HepG2 (cell line): ENCODE results near the gene NCBP2. TPM values are rescaled to one million over a fixed set of nuclear protein-coding genes. Genes with fewer than 3 reads are reported as not detected.
A peak's percentile ranks its signal among the peaks of the same experiment; 100 is the strongest.

ENCODE experiments used
- ATF3 ChIP-seq: sonication (generic); formaldehyde crosslinking; IDR thresholded peaks from 2 replicates; pipeline ENCODE4 v1.4.0; 2020; ENCODE audit warnings: missing genetic modification reagents
- ATM ChIP-seq: fragments of 450-650 bp; IDR thresholded peaks from 2 replicates; pipeline ENCODE4 v1.7.1; 2017; ENCODE audit warnings: mild to moderate bottlenecking, borderline replicate concordance
- ESRRA ChIP-seq: sonication (generic); formaldehyde crosslinking; IDR thresholded peaks from 2 replicates; pipeline ENCODE4 v1.5.1; 2020; ENCODE audit warnings: mild to moderate bottlenecking, low read depth, missing genetic modification reagents
- ETV5 ChIP-seq: IDR thresholded peaks from 2 replicates; pipeline ENCODE4 v1.6.1; 2018; ENCODE audit warnings: missing biosample characterization, missing genetic modification reagents, inconsistent platforms, borderline replicate concordance
- GATAD1 ChIP-seq: IDR thresholded peaks from 2 replicates; pipeline ENCODE4 v1.6.1; 2016; ENCODE audit warnings: missing genetic modification reagents, missing compliant biosample characterization
- HDAC6 ChIP-seq: fragments of 200-600 bp; sonication (generic); IDR thresholded peaks from 2 replicates; pipeline ENCODE4 v1.7.0; 2017; ENCODE audit warnings: mild to moderate bottlenecking, antibody characterized with exemption, low read length, low read depth
- HNF4G ChIP-seq, 2 experiments: sonication (generic) in 1 of 2; formaldehyde crosslinking in 1 of 2; IDR thresholded peaks; 2 replicates each; pipeline versions ENCODE4 v1.4.0 to v1.6.1; 2011 to 2020; ENCODE audit warnings: borderline replicate concordance in 2 of 2, low read depth in 2 of 2, mild to moderate bottlenecking in 2 of 2, low read length in 1 of 2, missing genetic modification reagents in 1 of 2, moderate library complexity in 1 of 2
- MIXL1 ChIP-seq: IDR thresholded peaks from 2 replicates; pipeline ENCODE4 v1.6.1; 2016
- NFIB ChIP-seq: sonication (generic); formaldehyde crosslinking; IDR thresholded peaks from 2 replicates; pipeline ENCODE4 v1.9.0; 2021; ENCODE audit warnings: missing genetic modification reagents, mild to moderate bottlenecking, borderline replicate concordance
- NRL ChIP-seq: sonication (generic); formaldehyde crosslinking; IDR thresholded peaks from 2 replicates; pipeline ENCODE4 v1.5.0; 2020; ENCODE audit warnings: missing genetic modification reagents, mild to moderate bottlenecking, moderate library complexity, borderline replicate concordance
- SOX5 ChIP-seq: IDR thresholded peaks from 2 replicates; pipeline ENCODE4 v1.6.1; 2016; ENCODE audit warnings: borderline replicate concordance
- ZMAT3 ChIP-seq: sonication (generic); formaldehyde crosslinking; conservative IDR thresholded peaks from 2 replicates; pipeline ENCODE4 v1.7.0; 2021; ENCODE audit warnings: missing genetic modification reagents
- ZNF138 ChIP-seq: sonication (generic); formaldehyde crosslinking; IDR thresholded peaks from 2 replicates; pipeline ENCODE4 v1.5.0; 2020; ENCODE audit warnings: mild to moderate bottlenecking, low read depth, missing genetic modification reagents
- ZNF235 ChIP-seq: sonication (generic); formaldehyde crosslinking; IDR thresholded peaks from 2 replicates; pipeline ENCODE4 v1.8.1; 2023; ENCODE audit warnings: mild to moderate bottlenecking, missing genetic modification reagents, borderline replicate concordance
- ZNF264 ChIP-seq: sonication (generic); formaldehyde crosslinking; IDR thresholded peaks from 2 replicates; pipeline ENCODE4 v1.4.0; 2020; ENCODE audit warnings: missing genetic modification reagents
- ZNF432 ChIP-seq: sonication (generic); formaldehyde crosslinking; IDR thresholded peaks from 2 replicates; pipeline ENCODE4 v1.5.0; 2020; ENCODE audit warnings: missing genetic modification reagents, mild to moderate bottlenecking, borderline replicate concordance
- ZNF562 ChIP-seq: sonication (generic); formaldehyde crosslinking; IDR thresholded peaks from 2 replicates; pipeline ENCODE4 v1.8.0; 2022; ENCODE audit warnings: missing genetic modification reagents, borderline replicate concordance
- ZNF570 ChIP-seq: sonication (generic); formaldehyde crosslinking; IDR thresholded peaks from 2 replicates; pipeline ENCODE4 v1.4.0; 2020; ENCODE audit warnings: mild to moderate bottlenecking, missing genetic modification reagents, borderline replicate concordance
- ZNF574 ChIP-seq: sonication (generic); formaldehyde crosslinking; IDR thresholded peaks from 2 replicates; pipeline ENCODE4 v1.4.0; 2020; ENCODE audit warnings: missing genetic modification reagents
- ZNF607 ChIP-seq: sonication (generic); formaldehyde crosslinking; IDR thresholded peaks from 2 replicates; pipeline ENCODE4 v1.5.1; 2020; ENCODE audit warnings: missing genetic modification reagents, mild to moderate bottlenecking, borderline replicate concordance
- ZNF616 ChIP-seq: sonication (generic); formaldehyde crosslinking; IDR thresholded peaks from 2 replicates; pipeline ENCODE4 v1.5.0; 2020; ENCODE audit warnings: low read depth, mild to moderate bottlenecking, missing genetic modification reagents
- ZNF773 ChIP-seq: sonication (generic); formaldehyde crosslinking; IDR thresholded peaks from 2 replicates; pipeline ENCODE4 v1.4.0; 2020; ENCODE audit warnings: missing genetic modification reagents, borderline replicate concordance
- polyA plus RNA-seq, 8 experiments: library from polyadenylated mRNA; depleted of rRNA in 3 of 8; stranded (reverse) in 7 of 8; unstranded in 1 of 8; fragments of >200 nt; fragmentation: Illumina TruSeq in 4 of 8; extraction: Trizol in 4 of 8; gene quantifications; 2 replicates each; pipeline versions ENCODE4 v1.2.1 to v1.2.3, GENCODE V29; 2011 to 2016; ENCODE audit warnings: low read depth in 4 of 8, missing spikeins in 1 of 8, mixed read lengths in 1 of 8; ENCODE audit not compliant: insufficient read depth in 1 of 8
- total RNA-seq, 5 experiments: library from RNA; depleted of rRNA; stranded (reverse); fragments of >200 nt; fragmentation: Illumina TruSeq; extraction: Trizol; gene quantifications; 2 replicates each; pipeline ENCODE4 v1.2.3, GENCODE V29; 2016; ENCODE audit warnings: low read depth in 1 of 5
- TF ChIP-seq, protein P1 (sequence below): sonication (generic); formaldehyde crosslinking; IDR thresholded peaks from 2 replicates; pipeline ENCODE4 v1.8.1; 2023; ENCODE audit warnings: missing genetic modification reagents, mild to moderate bottlenecking, borderline replicate concordance
- TF ChIP-seq, protein P2 (sequence below): IDR thresholded peaks from 2 replicates; pipeline ENCODE4 v1.6.1; 2016; ENCODE audit warnings: low read depth, borderline replicate concordance
- TF ChIP-seq, protein P3 (sequence below): sonication (generic); formaldehyde crosslinking; IDR thresholded peaks from 2 replicates; pipeline ENCODE4 v1.5.0; 2020; ENCODE audit warnings: missing genetic modification reagents, mild to moderate bottlenecking, borderline replicate concordance

The NCBP2 gene
- total and polyA plus RNA-seq, 2 of the 13 experiments (the other 11 are each of a cell fraction or from before 2014, with no cell fraction given), result 58.7 to 95.5 TPM

DNA sequence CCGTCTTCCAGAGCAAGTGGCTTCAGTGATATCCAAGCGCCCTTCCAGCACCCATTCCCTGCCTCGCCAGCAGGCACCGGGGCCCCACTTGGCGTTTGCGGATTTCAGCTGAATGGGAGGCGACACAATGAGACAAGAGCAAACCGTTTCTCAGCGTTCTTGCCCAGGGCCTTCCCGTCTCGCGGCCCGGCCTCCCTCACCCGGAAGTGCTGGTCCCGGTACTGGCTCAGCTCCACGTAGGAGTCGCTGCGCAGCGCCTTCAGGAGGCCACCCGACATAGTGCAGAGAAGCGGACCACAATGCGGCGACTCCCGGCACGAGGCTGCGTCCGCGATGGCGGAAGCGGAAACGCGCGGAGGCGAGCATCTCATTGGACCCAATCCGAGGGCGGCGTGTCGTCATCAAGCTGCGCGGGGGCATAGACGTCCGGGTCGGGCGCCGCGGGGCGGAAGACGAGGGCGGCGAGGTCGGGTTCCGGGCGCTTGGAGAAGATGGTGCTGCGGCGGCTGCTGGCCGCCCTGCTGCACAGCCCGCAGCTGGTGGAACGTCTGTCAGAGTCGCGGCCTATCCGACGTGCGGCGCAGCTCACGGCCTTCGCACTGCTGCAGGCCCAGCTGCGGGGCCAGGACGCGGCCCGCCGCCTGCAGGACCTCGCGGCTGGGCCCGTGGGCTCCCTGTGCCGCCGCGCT is at the start of gene NCBP2 (continued):
- TF ChIP-seq ZNF773, result no peak
- TF ChIP-seq, protein P1, sequence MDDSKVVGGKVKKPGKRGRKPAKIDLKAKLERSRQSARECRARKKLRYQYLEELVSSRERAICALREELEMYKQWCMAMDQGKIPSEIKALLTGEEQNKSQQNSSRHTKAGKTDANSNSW (CRISPR knock-in tag), result peak; percentile 67; the same call in 1 of the 2 replicates
- TF ChIP-seq ZNF264, result 0 out of 2 replicates have a peak, but pooled peaks have one; percentile 68
- peak; percentile 99 for TF ChIP-seq GATAD1 (CRISPR knock-in tag)
- no peak for TF ChIP-seq ZNF432
- TF ChIP-seq ZNF235 (CRISPR knock-in tag), result peak; percentile 87; the same call in 1 of the 2 replicates
- peak; percentile 78 for TF ChIP-seq SOX5 (CRISPR knock-in tag)
- TF ChIP-seq HNF4G (IDR thresholded peaks at IDR 0.05; ENCODE audit: borderline replicate concordance, low read depth, low read length), result no peak; the same call in 1 of the 2 replicates
- TF ChIP-seq HNF4G (CRISPR knock-in tag; IDR thresholded peaks at IDR 0.05; ENCODE audit: borderline replicate concordance, low read depth), result peak; percentile 63
- peak; percentile 81 for TF ChIP-seq MIXL1
- peak; percentile 83 for TF ChIP-seq ZMAT3 (CRISPR knock-in tag)
- TF ChIP-seq ATF3 (CRISPR knock-in tag), result peak; percentile 60
- TF ChIP-seq, protein P2, sequence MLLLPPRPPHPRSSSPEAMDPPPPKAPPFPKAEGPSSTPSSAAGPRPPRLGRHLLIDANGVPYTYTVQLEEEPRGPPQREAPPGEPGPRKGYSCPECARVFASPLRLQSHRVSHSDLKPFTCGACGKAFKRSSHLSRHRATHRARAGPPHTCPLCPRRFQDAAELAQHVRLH, result peak; percentile 96
- no peak for TF ChIP-seq HDAC6
- no peak for TF ChIP-seq NFIB (CRISPR knock-in tag)
- no peak for TF ChIP-seq ATM
- peak; percentile 97 for TF ChIP-seq ZNF607 (CRISPR knock-in tag)
- peak; percentile 92 for TF ChIP-seq ESRRA (CRISPR knock-in tag)
- TF ChIP-seq, protein P3, sequence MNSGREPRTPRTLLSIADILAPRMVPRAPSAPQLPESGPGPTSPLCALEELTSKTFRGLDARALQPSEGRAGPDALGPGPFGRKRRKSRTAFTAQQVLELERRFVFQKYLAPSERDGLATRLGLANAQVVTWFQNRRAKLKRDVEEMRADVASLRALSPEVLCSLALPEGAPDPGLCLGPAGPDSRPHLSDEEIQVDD (CRISPR knock-in tag), result no peak; the same call in 1 of the 2 replicates
- TF ChIP-seq ETV5 (CRISPR knock-in tag), result peak; percentile 84
- 0 out of 2 replicates have a peak, but pooled peaks have one; percentile 80 for TF ChIP-seq ZNF138
- TF ChIP-seq ZNF562, result no peak
- peak; percentile 94 for TF ChIP-seq ZNF574 (CRISPR knock-in tag)
- TF ChIP-seq ZNF616, result peak; percentile 71; the same call in 1 of the 2 replicates
- TF ChIP-seq ZNF570 (CRISPR knock-in tag), result 0 out of 2 replicates have a peak, but pooled peaks have one; percentile 25
- peak; percentile 75; the same call in 1 of the 2 replicates for TF ChIP-seq NRL (CRISPR knock-in tag)
